Measurements from ENCODE around the gene TFDP2. TPM values are rescaled to one million over a fixed set of nuclear protein-coding genes. Genes with fewer than 3 reads are reported as not detected.

TFDP2 gene
- total and polyA plus RNA-seq, 10 of the 15 experiments (the other 5 are each of a cell fraction or from before 2014, with no cell fraction given) = 28.3 to 100 (median 49.7) TPM

- Histone ChIP-seq H3K4me2 (ENCODE audit: control insufficient read depth, insufficient read depth) (no peak overlapping the region), H3K4me3 (no peak overlapping the region), H4K20me1 (ENCODE audit: control insufficient read depth, insufficient read depth) (no peaks in the 10 kb centered on the region), H2AFZ (ENCODE audit: control insufficient read depth, low read depth, low read length) (no peak overlapping the region), H3K4me1 (ENCODE audit: control insufficient read depth, insufficient read depth, low read length) (no peaks in the 10 kb centered on the region), H3K79me2 (ENCODE audit: control insufficient read depth, insufficient read depth, low read length) (no peaks in the 10 kb centered on the region), H3K27ac (ENCODE audit: control insufficient read depth, insufficient read depth) (no peak overlapping the region), H3K9me3 (replicated peaks; ENCODE audit: control insufficient read depth, insufficient read depth, low read length) (no peaks in the 10 kb centered on the region), H3K9ac (ENCODE audit: control insufficient read depth, insufficient read depth, low read length) (no peak overlapping the region), H3K27me3 (replicated peaks in 1 of 2; ENCODE audit: control insufficient read depth in 2 of 2, insufficient read depth in 2 of 2, low read length in 1 of 2) (no peaks in the 10 kb centered on the region), H3K36me3 (ENCODE audit: control insufficient read depth in 2 of 2, insufficient read depth in 2 of 2, low read length in 1 of 2) (no peaks in the 10 kb centered on the region; a peak in 2 of 4 replicates)
- 100% methylated on average over 3 of the region's 3 CpGs for WGBS (ENCODE audit: insufficient coverage, insufficient replicate concordance, low lambda C conversion rate, missing lambda C conversion rate)
- ChIA-PET RAD21 (ENCODE audit: unreplicated experiment) (no interaction called here), POLR2A (no interaction called here), CTCF (interaction anchor here (1.5 kb wide), 1 partner anchor 12 kb away, joined by 3 read pairs; no protein-coding TSS in a partner anchor), SMC1A (ENCODE audit: uncharacterized antibody, unreplicated experiment) (no interaction called here)
- no peak for ATAC-seq
- intact Hi-C loops (cut with micrococcal nuclease; ENCODE audit: unreplicated experiment) (no loop called here), in situ Hi-C loops (cut with MboI) (no loop called here)
- no peak for FAIRE-seq
- no peak for DNase-seq (ENCODE audit: low read depth, low spot score)
- no TSS peak for BruUV-seq (replicated peaks)
- no peak for TF ChIP-seq SMARCA5 (IDR thresholded peaks at IDR 0.05)
- TF ChIP-seq TCF12 (IDR thresholded peaks at IDR 0.05; ENCODE audit: low read depth, low read length) = no peak
- TF ChIP-seq MEF2A (IDR thresholded peaks at IDR 0.05; ENCODE audit: insufficient read depth, low read depth, low read length) = no peak
- no peak for TF ChIP-seq IKZF1 (conservative IDR thresholded peaks at IDR 0.05)
- no peak for TF ChIP-seq ATF3 (IDR thresholded peaks at IDR 0.05; ENCODE audit: borderline replicate concordance, extremely low read depth, low read depth, low read length)
- TF ChIP-seq USF2 (IDR thresholded peaks at IDR 0.05; ENCODE audit: borderline replicate concordance, low read depth, low read length) = no peak
- TF ChIP-seq YBX1 (IDR thresholded peaks at IDR 0.05) = no peak
- no peak for TF ChIP-seq GATAD2B (conservative IDR thresholded peaks at IDR 0.05; ENCODE audit: low read depth)
- no peak for TF ChIP-seq ZNF687 (IDR thresholded peaks at IDR 0.05)
- TF ChIP-seq BCL3 (IDR thresholded peaks at IDR 0.05; ENCODE audit: borderline replicate concordance, insufficient read depth, low read depth, low read length, poor library complexity, severe bottlenecking) = no peak
- no peak for TF ChIP-seq BCL11A (IDR thresholded peaks at IDR 0.05; ENCODE audit: low read depth, low read length)
Observed at GRCh38 chr3:142003291-142003690, 146.1 kb downstream of the TFDP2 start.
